Tibial artery (tissue), 4 donors: Measurements from ENCODE around the gene CHMP4B.

Experiments
- DNase-seq, 2 donors: peaks; one replicate each; pipeline ENCODE4 v3.0.0-alpha.2; 2019
- H3K27ac ChIP-seq, 2 donors: fragments of 200-600 bp; sonication (generic) in 1 of 2; 1 replicate in 1 of 2; 2 replicates in 1 of 2; pipeline ENCODE4 v1.5.1; 2018 to 2019; ENCODE audit warnings: mild to moderate bottlenecking in 1 of 2
- H3K27me3 ChIP-seq, 2 donors: fragments of 200-600 bp; sonication (generic) in 1 of 2; one replicate each; pipeline versions ENCODE4 v1.5.1 to v1.6.0; 2016 to 2019
- H3K36me3 ChIP-seq, 3 donors: fragments of 200-600 bp; sonication (generic) in 2 of 3; one replicate each; pipeline ENCODE4 v1.5.1; 2016 to 2019; ENCODE audit warnings: mild to moderate bottlenecking in 2 of 3
- H3K4me1 ChIP-seq, 4 donors: fragments of 200-600 bp; sonication (generic) in 2 of 4; 1 replicate in 3 of 4; 2 replicates in 1 of 4; pipeline ENCODE4 v1.5.1; 2016 to 2019
- H3K4me3 ChIP-seq, 2 donors: fragments of 200-600 bp; sonication (generic) in 1 of 2; 1 replicate in 1 of 2; 2 replicates in 1 of 2; pipeline ENCODE4 v1.5.1; 2018 to 2019; ENCODE audit warnings: mild to moderate bottlenecking in 2 of 2
- H3K9me3 ChIP-seq, 3 donors: fragments of 200-600 bp; sonication (generic) in 1 of 3; one replicate each; pipeline ENCODE4 v1.5.1; 2016 to 2019
- intact Hi-C: fragments of 100-400 bp; cut with DNase I; formaldehyde crosslinking; loops from one replicate; pipeline ENCODE4 v1.15.0; 2023; ENCODE audit warnings: low total_unique reads
- TF ChIP-seq, protein P1 (sequence below), 2 experiments: fragments of 200-600 bp in 1 of 2; fragments of 450-650 bp in 1 of 2; IDR thresholded peaks; one replicate each; pipeline ENCODE4 v1.5.1; 2017 to 2019; ENCODE audit warnings: antibody characterized with exemption in 2 of 2, mild to moderate bottlenecking in 1 of 2, moderate library complexity in 1 of 2

The CHMP4B gene

DNA sequence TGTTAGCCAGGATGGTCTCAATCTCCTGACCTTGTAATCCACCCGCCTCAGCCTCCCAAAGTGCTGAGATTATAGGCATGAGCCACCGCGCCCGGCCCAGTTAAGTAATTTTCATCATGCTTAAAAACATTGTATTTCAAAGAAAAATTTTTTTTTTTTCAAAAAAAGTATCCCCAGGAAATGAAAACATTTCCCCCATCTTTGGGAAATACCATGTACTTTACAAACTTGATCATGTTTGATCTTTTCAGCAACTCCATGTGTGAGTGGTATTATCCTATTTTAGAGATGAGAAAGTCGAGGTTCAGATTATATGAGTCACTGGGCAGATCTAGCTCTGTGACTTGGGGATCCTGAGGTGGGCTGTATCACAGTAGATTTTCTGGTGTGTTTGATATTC, 11.8 kb downstream of the CHMP4B start:
- peaks cover 0 to 74% (median 34%) of the 10 kb centered on the region in 4 donors for H3K4me1 ChIP-seq
- no peaks in the 10 kb centered on the region for H3K27me3 ChIP-seq
- intact Hi-C loops = no loop called here
- TF ChIP-seq, protein P1, sequence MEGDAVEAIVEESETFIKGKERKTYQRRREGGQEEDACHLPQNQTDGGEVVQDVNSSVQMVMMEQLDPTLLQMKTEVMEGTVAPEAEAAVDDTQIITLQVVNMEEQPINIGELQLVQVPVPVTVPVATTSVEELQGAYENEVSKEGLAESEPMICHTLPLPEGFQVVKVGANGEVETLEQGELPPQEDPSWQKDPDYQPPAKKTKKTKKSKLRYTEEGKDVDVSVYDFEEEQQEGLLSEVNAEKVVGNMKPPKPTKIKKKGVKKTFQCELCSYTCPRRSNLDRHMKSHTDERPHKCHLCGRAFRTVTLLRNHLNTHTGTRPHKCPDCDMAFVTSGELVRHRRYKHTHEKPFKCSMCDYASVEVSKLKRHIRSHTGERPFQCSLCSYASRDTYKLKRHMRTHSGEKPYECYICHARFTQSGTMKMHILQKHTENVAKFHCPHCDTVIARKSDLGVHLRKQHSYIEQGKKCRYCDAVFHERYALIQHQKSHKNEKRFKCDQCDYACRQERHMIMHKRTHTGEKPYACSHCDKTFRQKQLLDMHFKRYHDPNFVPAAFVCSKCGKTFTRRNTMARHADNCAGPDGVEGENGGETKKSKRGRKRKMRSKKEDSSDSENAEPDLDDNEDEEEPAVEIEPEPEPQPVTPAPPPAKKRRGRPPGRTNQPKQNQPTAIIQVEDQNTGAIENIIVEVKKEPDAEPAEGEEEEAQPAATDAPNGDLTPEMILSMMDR (IDR thresholded peaks at IDR 0.05) = no peak
- H3K4me3 ChIP-seq = no peak overlapping the region
- no peaks in the 10 kb centered on the region for H3K9me3 ChIP-seq
- no peak overlapping the region for H3K27ac ChIP-seq
- no peak for DNase-seq
- H3K36me3 ChIP-seq = no peaks in the 10 kb centered on the region

DNA sequence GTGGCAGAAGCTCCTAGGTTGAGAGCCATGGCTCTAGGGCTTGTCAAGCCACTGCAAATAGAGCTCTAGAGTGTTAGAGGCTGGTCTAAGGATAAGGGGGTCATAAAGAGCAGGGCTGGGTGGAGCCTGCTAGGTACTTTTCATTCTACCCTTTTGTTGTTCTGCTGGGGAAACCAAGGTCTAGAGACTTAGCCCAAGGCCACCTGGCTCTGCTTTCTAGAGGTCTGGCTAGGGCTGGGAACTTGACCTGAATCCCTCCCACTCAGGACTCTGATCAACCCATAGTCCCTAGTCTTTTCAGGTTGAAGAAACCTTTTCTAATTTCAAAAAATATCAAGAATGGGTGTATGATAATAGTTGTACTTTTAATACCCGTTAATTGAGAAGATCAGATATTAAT, 13.7 kb downstream of the CHMP4B start:
- no peak for DNase-seq
- TF ChIP-seq, protein P1 (IDR thresholded peaks at IDR 0.05) = no peak
- intact Hi-C loops = no loop called here
- H3K36me3 ChIP-seq = no peaks in the 10 kb centered on the region
- H3K4me3 ChIP-seq = no peak overlapping the region
- no peak overlapping the region for H3K27ac ChIP-seq
- no peaks in the 10 kb centered on the region for H3K27me3 ChIP-seq
- peaks cover 0 to 74% (median 44%) of the 10 kb centered on the region in 4 donors for H3K4me1 ChIP-seq
- H3K9me3 ChIP-seq = no peaks in the 10 kb centered on the region

DNA sequence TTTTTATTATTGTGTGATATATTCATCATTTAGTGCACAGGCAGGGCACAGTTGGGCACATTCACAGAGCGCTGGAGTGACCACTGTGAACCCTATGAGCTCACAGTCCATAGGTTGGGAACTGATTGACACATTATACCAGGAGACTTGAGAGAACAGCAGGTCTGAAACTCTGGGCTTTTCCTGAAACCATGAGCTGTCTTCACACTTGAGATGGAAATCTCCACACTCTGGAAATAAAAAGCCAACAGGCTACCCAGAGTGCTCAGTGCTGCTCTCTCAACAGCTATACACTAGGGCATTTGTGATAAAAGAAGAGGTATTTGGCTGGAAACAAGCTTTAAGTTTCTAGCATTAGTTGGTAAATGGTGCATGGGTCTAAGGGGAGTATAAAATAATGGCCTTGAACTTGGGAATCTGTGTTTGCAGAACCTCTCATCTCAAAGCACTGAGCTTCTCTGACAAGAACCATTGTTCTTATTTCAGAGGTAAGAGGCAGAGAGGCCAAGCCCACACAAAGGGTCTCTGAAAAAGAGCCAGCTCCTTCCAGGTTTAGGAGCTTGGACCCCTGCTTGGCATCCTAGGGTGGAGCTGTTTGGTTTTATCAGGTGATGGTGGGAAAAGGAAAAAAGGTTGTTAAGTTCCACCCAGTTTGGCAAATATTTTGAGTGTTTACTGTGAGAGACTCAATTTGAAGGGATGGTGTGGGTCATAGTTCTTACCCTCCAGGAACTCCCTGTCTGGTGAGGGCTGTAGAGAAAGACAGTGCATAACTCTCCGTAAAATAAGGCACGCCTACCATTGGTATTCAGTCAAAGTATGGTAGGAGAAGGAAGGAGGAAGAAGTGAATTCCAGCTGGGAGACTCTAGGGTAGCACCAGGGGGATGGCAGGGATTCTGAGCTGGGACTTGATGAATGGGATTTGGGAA, 14.5 kb downstream of the CHMP4B start:
- Histone ChIP-seq H3K9me3 (no peaks in the 10 kb centered on the region), H3K27me3 (no peaks in the 10 kb centered on the region), H3K27ac (peak overlapping the region; percentile 76), H3K4me3 (no peak overlapping the region), H3K4me1 (peaks cover 0 to 74% (median 49%) of the 10 kb centered on the region in 4 donors), H3K36me3 (no peaks in the 10 kb centered on the region)
- TF ChIP-seq, protein P1 (IDR thresholded peaks at IDR 0.05) = no peak
- intact Hi-C loops = no loop called here
- DNase-seq = no peak

DNA sequence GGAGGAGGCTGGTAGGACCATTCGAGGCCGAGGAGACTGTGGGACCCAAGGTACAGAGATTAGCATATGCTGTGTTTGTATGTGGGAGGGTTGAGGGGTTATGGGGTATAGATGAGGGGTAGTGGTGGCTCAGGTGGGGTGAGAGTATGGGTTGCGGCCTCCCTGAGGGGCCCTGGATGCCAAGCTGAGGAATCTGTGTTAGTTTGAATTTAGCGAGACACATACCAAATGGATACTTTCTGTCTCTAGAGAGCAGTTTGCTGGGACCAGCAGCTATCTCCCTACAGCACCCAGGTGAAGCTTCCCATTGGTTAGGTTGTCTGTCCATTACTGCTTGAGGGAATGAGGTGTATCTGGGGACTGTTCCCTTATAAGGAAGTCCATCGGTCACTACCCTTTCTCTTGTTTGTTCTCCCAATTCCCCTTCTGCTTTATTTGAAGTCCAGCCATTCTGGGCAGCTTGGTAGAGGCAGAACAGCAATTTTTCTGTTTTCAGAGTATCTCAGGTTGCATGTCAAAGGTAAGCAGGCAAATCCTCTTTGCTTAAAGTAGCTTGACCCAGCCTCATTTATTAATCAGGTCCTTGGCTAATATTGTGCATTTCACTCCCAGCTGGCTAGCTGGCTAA, 15.2 kb downstream of the CHMP4B start:
- TF ChIP-seq, protein P1 (IDR thresholded peaks at IDR 0.05) = no peak
- H3K27ac ChIP-seq = peak overlapping the region; percentile 76
- H3K4me3 ChIP-seq = no peak overlapping the region
- no peaks in the 10 kb centered on the region for H3K27me3 ChIP-seq
- DNase-seq = no peak
- intact Hi-C loops = no loop called here
- H3K4me1 ChIP-seq = peaks cover 0 to 75% (median 51%) of the 10 kb centered on the region in 4 donors
- H3K36me3 ChIP-seq = no peaks in the 10 kb centered on the region
- H3K9me3 ChIP-seq = no peaks in the 10 kb centered on the region

DNA sequence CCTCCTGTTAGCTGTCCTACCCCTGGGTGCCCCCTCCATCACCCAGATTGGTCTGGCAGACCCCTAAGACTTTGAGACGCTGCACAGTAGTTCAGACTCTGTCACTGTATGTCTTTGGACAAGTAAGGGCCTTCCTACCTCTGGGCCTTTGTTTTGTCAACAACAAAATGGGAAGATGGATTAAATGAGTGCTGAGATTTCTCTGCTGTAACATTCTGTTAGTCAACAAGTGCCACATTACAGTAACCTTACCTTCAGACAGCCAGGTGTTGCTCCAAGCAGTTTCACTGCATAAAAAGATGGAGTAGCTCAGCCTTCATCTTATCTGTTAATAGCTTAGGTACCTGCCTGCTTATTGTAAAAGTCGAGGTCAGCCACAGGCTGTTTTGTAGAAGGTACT, 16.0 kb downstream of the CHMP4B start:
- peak overlapping the region; percentile 76 for H3K27ac ChIP-seq
- no peaks in the 10 kb centered on the region for H3K9me3 ChIP-seq
- H3K36me3 ChIP-seq = no peaks in the 10 kb centered on the region
- no peak overlapping the region for H3K4me3 ChIP-seq
- TF ChIP-seq, protein P1 (IDR thresholded peaks at IDR 0.05) = no peak
- intact Hi-C loops = no loop called here
- no peaks in the 10 kb centered on the region for H3K27me3 ChIP-seq
- peaks cover 0 to 75% (median 57%) of the 10 kb centered on the region in 4 donors for H3K4me1 ChIP-seq
- DNase-seq = no peak
